Panc1 (cell line): ENCODE results near the gene TMEM205. TPM values are rescaled to one million over a fixed set of nuclear protein-coding genes. Genes with fewer than 3 reads are reported as not detected.

Experiments
- ATAC-seq: fragments of 200-7000 bp; cut with Tn5 transposase; 2 replicates; pipeline ENCODE4 v1.9.1; 2020; ENCODE audit warnings: mild to moderate bottlenecking, moderate library complexity
- BruUV-seq: library from RNA; stranded (reverse); fragments of 400-500 nt; replicated peaks from 2 replicates; lab custom pipeline; 2021; lab: Mats Ljungman, UMichigan
- CTCF ChIA-PET: fragments of 300-600 bp; sonication (Branson Sonifier 250); formaldehyde crosslinking; loops from one replicate; lab custom pipeline; 2022; ENCODE audit warnings: antibody characterized with exemption; lab: Charles Lee
- POLR2A ChIA-PET: fragments of 300-600 bp; sonication (Branson Sonifier 250); formaldehyde crosslinking; loops from one replicate; lab custom pipeline; 2022; ENCODE audit warnings: antibody characterized with exemption; lab: Charles Lee
- DNase-seq: peaks from one replicate; pipeline ENCODE4 v3.0.0-alpha.2; 2010; ENCODE audit warnings: low read depth, low spot score
- H3K27ac ChIP-seq: 2 replicates; pipeline ENCODE4 v1.5.1; 2011; ENCODE audit warnings: mild to moderate bottlenecking, low read length, inconsistent platforms
- H3K27me3 ChIP-seq: fragments of 200-500 bp; sonication (Bioruptor generic); 2 replicates; pipeline ENCODE4 v1.6.0; 2014; ENCODE audit warnings: low read length, inconsistent platforms; ENCODE audit not compliant: control insufficient read depth, insufficient read depth
- H3K36me3 ChIP-seq: fragments of 200-500 bp; sonication (Bioruptor generic); 2 replicates; pipeline ENCODE4 v1.5.1; 2014; ENCODE audit warnings: inconsistent platforms, mild to moderate bottlenecking, low read length, moderate library complexity; ENCODE audit not compliant: control insufficient read depth, insufficient read depth
- H3K4me1 ChIP-seq: 2 replicates; pipeline ENCODE4 v1.5.1; 2011; ENCODE audit warnings: inconsistent platforms, mild to moderate bottlenecking, low read length, moderate library complexity; ENCODE audit not compliant: control insufficient read depth, insufficient read depth
- H3K4me3 ChIP-seq, 2 experiments: 2 replicates each; pipeline ENCODE4 v1.5.1; 2011 to 2012; ENCODE audit warnings: low read depth in 2 of 2, low read length in 2 of 2, mild to moderate bottlenecking in 2 of 2, inconsistent platforms in 1 of 2, moderate library complexity in 1 of 2
- H3K9me3 ChIP-seq: fragments of 200-500 bp; sonication (Bioruptor generic); 2 replicates; pipeline ENCODE4 v1.5.1; 2014; ENCODE audit warnings: low read depth, mild to moderate bottlenecking, inconsistent platforms, low read length, moderate library complexity; ENCODE audit not compliant: control insufficient read depth, insufficient read depth
- CTCF ChIP-seq: fragments of 450-650 bp; IDR thresholded peaks from 2 replicates; pipeline ENCODE4 v1.5.1; 2017; ENCODE audit warnings: mild to moderate bottlenecking
- POLR2AphosphoS5 ChIP-seq: IDR thresholded peaks from 2 replicates; pipeline ENCODE4 v1.6.1; 2012; ENCODE audit warnings: mild to moderate bottlenecking, low read depth, low read length, moderate library complexity
- REST ChIP-seq, 2 experiments: IDR thresholded peaks; 2 replicates each; pipeline ENCODE4 v1.6.1; 2011 to 2012; ENCODE audit warnings: low read depth in 2 of 2, control low read depth in 1 of 2, low read length in 1 of 2, mild to moderate bottlenecking in 1 of 2, moderate library complexity in 1 of 2; ENCODE audit not compliant: insufficient read depth in 1 of 2
- SIN3A ChIP-seq: IDR thresholded peaks from 2 replicates; pipeline ENCODE4 v1.6.1; 2012; ENCODE audit warnings: low read depth, mild to moderate bottlenecking, low read length, moderate library complexity, borderline replicate concordance; ENCODE audit not compliant: insufficient read depth
- TCF7L2 ChIP-seq: IDR thresholded peaks from 2 replicates; pipeline ENCODE4 v1.6.1; 2011; ENCODE audit warnings: mild to moderate bottlenecking, low read depth, low read length, inconsistent platforms
- in situ Hi-C: cut with HindIII; loops from 2 replicates; pipeline ENCODE4 v1.10.0; 2016; ENCODE audit warnings: low sequenced_read_pairs, low pct_unique_long_range_greater_than_20kb
- intact Hi-C: fragments of 100-400 bp; cut with micrococcal nuclease; formaldehyde crosslinking; loops from one replicate; pipeline ENCODE4 v1.10.0; 2022; ENCODE audit not compliant: unreplicated experiment
- total RNA-seq: library from RNA; stranded (reverse); gene quantifications from one replicate; pipeline ENCODE4 v1.2.1, GENCODE V29; 2021; ENCODE audit not compliant: unreplicated experiment

The TMEM205 gene
- total RNA-seq, 1 experiment from 2014 or later: 133 TPM

- POLR2A ChIA-PET: interaction anchor here (0.6 kb wide), 1 partner anchor 159 kb away, joined by 3 read pairs; no protein-coding TSS in a partner anchor
- intact Hi-C loops: no loop called here
- in situ Hi-C loops: loop anchor here (25.0 kb wide), 1 partner anchor 238 kb away; the partner anchor contains the start of gene ELOF1
- Histone ChIP-seq H3K27me3 (no peaks in the 10 kb centered on the region), H3K36me3 (no peaks in the 10 kb centered on the region; the same call in 1 of the 2 replicates), H3K27ac (no peak overlapping the region), H3K4me3 (no peak overlapping the region), H3K9me3 (no peaks in the 10 kb centered on the region), H3K4me1 (peaks cover 15% of the 10 kb centered on the region)
- no peak for TF ChIP-seq CTCF
- TF ChIP-seq TCF7L2: no peak
- TF ChIP-seq REST (IDR thresholded peaks at IDR 0.05; ENCODE audit: insufficient read depth in 1 of 2, low read depth in 2 of 2, low read length in 1 of 2): no peak
- no peak for TF ChIP-seq SIN3A
- TF ChIP-seq POLR2AphosphoS5: no peak; the same call in 1 of the 2 replicates
- peak; percentile 86 for ATAC-seq
- DNase-seq: no peak
- BruUV-seq: no TSS peak
- CTCF ChIA-PET: interaction anchor here (0.5 kb wide), 1 partner anchor 173 kb away, joined by 4 read pairs; no protein-coding TSS in a partner anchor
Measured at GRCh38 chr19:11324079-11324661, 21.9 kb downstream of the TMEM205 start.

- Histone ChIP-seq H3K36me3 (no peaks in the 10 kb centered on the region; the same call in 1 of the 2 replicates), H3K4me3 (no peak overlapping the region), H3K4me1 (peaks cover 15% of the 10 kb centered on the region), H3K27ac (peak overlapping the region; percentile 7; the same call in 1 of the 2 replicates), H3K27me3 (no peaks in the 10 kb centered on the region), H3K9me3 (no peaks in the 10 kb centered on the region)
- ChIA-PET POLR2A (no interaction called here), CTCF (interaction anchor here (0.5 kb wide), 1 partner anchor 172 kb away, joined by 4 read pairs; no protein-coding TSS in a partner anchor)
- ATAC-seq: no peak
- TSS peak; percentile 72 for BruUV-seq
- intact Hi-C loops (no loop called here), in situ Hi-C loops (loop anchor here (25.0 kb wide), 1 partner anchor 239 kb away; the partner anchor contains the start of gene ELOF1)
- DNase-seq: no peak
- TF ChIP-seq REST (IDR thresholded peaks at IDR 0.05; ENCODE audit: insufficient read depth in 1 of 2, low read depth in 2 of 2, low read length in 1 of 2) (no peak), CTCF (no peak), SIN3A (no peak), TCF7L2 (no peak), POLR2AphosphoS5 (no peak)
Measured at GRCh38 chr19:11323601-11324078, 22.4 kb downstream of the TMEM205 start.
